ENCODE results near the gene ZFAND3.

DNA sequence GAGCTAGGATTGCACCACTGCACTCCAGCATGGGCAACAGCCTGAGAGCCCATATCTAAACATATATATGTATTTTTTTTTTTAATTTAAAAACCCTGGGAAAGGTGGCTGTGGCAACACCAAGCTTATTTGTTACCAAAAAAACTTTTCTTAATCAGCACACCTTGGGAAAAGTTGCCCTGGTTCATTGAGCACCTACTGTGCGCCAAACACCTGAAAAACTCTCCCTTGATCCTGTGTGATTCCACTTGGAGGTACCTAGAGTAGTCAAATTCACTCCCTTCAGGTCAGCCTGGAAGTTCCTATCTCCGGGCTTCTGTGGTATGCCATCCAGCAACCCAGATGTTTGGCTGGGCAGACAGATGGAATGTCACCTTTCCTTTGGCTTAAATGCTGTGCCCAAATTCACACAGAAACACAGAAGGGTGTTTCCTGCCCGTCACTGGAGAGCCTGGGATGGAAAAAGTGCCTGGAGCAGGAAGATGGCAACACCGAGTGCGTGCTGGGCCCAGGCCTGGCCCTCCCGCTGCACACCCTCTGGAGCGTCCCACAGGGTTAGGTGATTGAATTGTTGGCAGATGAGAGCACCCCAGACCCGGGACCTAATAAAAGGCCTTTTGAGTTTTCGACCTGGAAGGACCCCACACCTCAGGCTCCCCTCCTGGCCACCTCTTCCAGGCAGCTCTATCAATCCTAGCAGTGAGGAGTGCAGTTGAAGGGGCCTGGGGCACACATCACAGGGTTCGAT is 337.5 kb downstream of the ZFAND3 start:
- TF ChIP-seq CTCF (IDR thresholded peaks at IDR 0.05 in 2 of 3, conservative IDR thresholded peaks at IDR 0.05 in 1 of 3; ENCODE audit: control insufficient read depth in 2 of 3, extremely low read depth in 1 of 3, insufficient read depth in 1 of 3, low read depth in 3 of 3, low read length in 3 of 3): no peak
- no peak for TF ChIP-seq RCOR1 (conservative IDR thresholded peaks at IDR 0.05; ENCODE audit: low read depth, low read length)
- TF ChIP-seq DPF2 (IDR thresholded peaks at IDR 0.05): no peak
- TF ChIP-seq BRCA1 (IDR thresholded peaks at IDR 0.05; ENCODE audit: low read depth, low read length): no peak
- TF ChIP-seq SREBF2 (IDR thresholded peaks at IDR 0.05; ENCODE audit: low read length): no peak
- TF ChIP-seq POLR2A (IDR thresholded peaks at IDR 0.05; ENCODE audit: low read depth, low read length): no peak
- no peak for TF ChIP-seq ZNF207 (IDR thresholded peaks at IDR 0.05; ENCODE audit: borderline replicate concordance)
- TF ChIP-seq SIN3A (IDR thresholded peaks at IDR 0.05; ENCODE audit: low read depth, low read length): no peak
- no peak for TF ChIP-seq SRF (IDR thresholded peaks at IDR 0.05; ENCODE audit: low read depth in 2 of 2, low read length in 2 of 2)
- no peak for TF ChIP-seq ZNF217 (IDR thresholded peaks at IDR 0.05)
- TF ChIP-seq ZNF384 (IDR thresholded peaks at IDR 0.05; ENCODE audit: borderline replicate concordance, low read depth, low read length): no peak
- TF ChIP-seq EP300 (IDR thresholded peaks at IDR 0.05; ENCODE audit: borderline replicate concordance in 1 of 2, control insufficient read depth in 1 of 2, low read depth in 2 of 2, low read length in 2 of 2): no peak
- no peak for TF ChIP-seq MYC (IDR thresholded peaks at IDR 0.05; ENCODE audit: insufficient read depth, insufficient read length, insufficient replicate concordance, low read length, severe bottlenecking)
